ENCODE measurements around the gene NRG2. TPM values are rescaled to one million over a fixed set of nuclear protein-coding genes. Genes with fewer than 3 reads are reported as not detected.

Gene NRG2
- total and polyA plus RNA-seq, 2 donors (not counting 3 experiments of a cell fraction or from before 2014, with no cell fraction given) = 0.26 to 0.42 TPM

DNA sequence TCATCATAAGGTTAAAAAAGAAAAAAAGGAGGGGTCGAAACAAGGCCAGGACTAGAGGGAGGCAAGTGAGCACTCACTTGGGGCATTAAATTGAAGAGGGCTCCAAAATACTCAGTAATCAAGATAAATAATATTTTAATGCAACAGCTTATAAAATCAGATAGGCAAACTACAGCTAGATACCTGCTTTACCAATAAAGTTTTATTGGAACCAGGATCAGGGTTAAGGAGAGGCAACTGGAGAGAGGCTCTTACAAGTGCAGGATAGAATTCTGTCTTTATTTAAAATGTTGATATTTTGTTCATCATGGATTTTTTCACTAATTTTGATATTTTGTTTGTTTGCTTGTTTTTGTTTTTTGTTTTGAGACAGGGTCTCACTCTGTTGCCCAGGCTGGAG lies 40.6 kb upstream of the NRG2 start:
- CTCF ChIA-PET = no interaction called here
- no peak overlapping the region for H3K9ac ChIP-seq (replicated peaks; ENCODE audit: extremely low read depth, insufficient read depth, low read length)
- H3K36me3 ChIP-seq (ENCODE audit: control insufficient read depth in 2 of 2, extremely low read depth in 1 of 2, insufficient read depth in 2 of 2, low read length in 2 of 2) = no peaks in the 10 kb centered on the region
- FAIRE-seq (no peak), DNase-seq (ENCODE audit: low read depth, low spot score) (no peak)
- no peak overlapping the region for H3K4me2 ChIP-seq (ENCODE audit: insufficient read depth, low read length)
- dilution Hi-C loops (cut with MboI; ENCODE audit: extremely low pct_ligation_motif_present, low sequenced_read_pairs) = no loop called here
- BruUV-seq (replicated peaks) = no TSS peak
- no peak overlapping the region for H3K27ac ChIP-seq (ENCODE audit: insufficient read depth, low read depth, low read length)
- no peaks in the 10 kb centered on the region for H3K9me3 ChIP-seq (replicated peaks; ENCODE audit: control insufficient read depth, insufficient read depth, low read length)
- H4K20me1 ChIP-seq (replicated peaks; ENCODE audit: control insufficient read depth, extremely low read depth, insufficient read depth, low read length) = no peaks in the 10 kb centered on the region
- H3K9me1 ChIP-seq (replicated peaks; ENCODE audit: control insufficient read depth, extremely low read depth, insufficient read depth, low read length) = no peaks in the 10 kb centered on the region
- TF ChIP-seq GATA2 (IDR thresholded peaks at IDR 0.05; ENCODE audit: insufficient read depth, insufficient read length, low read depth, low read length) (no peak), EZH2 (IDR thresholded peaks at IDR 0.05; ENCODE audit: borderline replicate concordance, low read depth, low read length, severe bottlenecking) (no peak), POLR2AphosphoS5 (IDR thresholded peaks at IDR 0.05; ENCODE audit: insufficient read depth, low read depth, low read length) (no peak), JUN (IDR thresholded peaks at IDR 0.05; ENCODE audit: borderline replicate concordance, insufficient read depth, insufficient read length, low read depth) (no peak), POLR2A (IDR thresholded peaks at IDR 0.05; ENCODE audit: low read depth, low read length) (no peak), FOS (IDR thresholded peaks at IDR 0.05; ENCODE audit: borderline replicate concordance, insufficient read depth, low read length) (no peak), MYC (IDR thresholded peaks at IDR 0.05; ENCODE audit: low read depth, low read length) (no peak)
- TF ChIP-seq, protein P1, sequence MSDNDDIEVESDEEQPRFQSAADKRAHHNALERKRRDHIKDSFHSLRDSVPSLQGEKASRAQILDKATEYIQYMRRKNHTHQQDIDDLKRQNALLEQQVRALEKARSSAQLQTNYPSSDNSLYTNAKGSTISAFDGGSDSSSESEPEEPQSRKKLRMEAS (IDR thresholded peaks at IDR 0.05; ENCODE audit: insufficient read depth, insufficient read length) = no peak
- TF ChIP-seq, protein P2, sequence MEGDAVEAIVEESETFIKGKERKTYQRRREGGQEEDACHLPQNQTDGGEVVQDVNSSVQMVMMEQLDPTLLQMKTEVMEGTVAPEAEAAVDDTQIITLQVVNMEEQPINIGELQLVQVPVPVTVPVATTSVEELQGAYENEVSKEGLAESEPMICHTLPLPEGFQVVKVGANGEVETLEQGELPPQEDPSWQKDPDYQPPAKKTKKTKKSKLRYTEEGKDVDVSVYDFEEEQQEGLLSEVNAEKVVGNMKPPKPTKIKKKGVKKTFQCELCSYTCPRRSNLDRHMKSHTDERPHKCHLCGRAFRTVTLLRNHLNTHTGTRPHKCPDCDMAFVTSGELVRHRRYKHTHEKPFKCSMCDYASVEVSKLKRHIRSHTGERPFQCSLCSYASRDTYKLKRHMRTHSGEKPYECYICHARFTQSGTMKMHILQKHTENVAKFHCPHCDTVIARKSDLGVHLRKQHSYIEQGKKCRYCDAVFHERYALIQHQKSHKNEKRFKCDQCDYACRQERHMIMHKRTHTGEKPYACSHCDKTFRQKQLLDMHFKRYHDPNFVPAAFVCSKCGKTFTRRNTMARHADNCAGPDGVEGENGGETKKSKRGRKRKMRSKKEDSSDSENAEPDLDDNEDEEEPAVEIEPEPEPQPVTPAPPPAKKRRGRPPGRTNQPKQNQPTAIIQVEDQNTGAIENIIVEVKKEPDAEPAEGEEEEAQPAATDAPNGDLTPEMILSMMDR (IDR thresholded peaks at IDR 0.05; ENCODE audit: extremely low read depth in 1 of 2, insufficient read depth in 1 of 2, low read depth in 1 of 2, low read length in 2 of 2) = no peak
- H3K27me3 ChIP-seq (ENCODE audit: control insufficient read depth in 2 of 2, insufficient read depth in 2 of 2, low read length in 2 of 2) = peaks cover 26 to 39% of the 10 kb centered on the region in 2 experiments
- intact Hi-C loops (cut with micrococcal nuclease) = no loop called here
- no peaks in the 10 kb centered on the region for H3K79me2 ChIP-seq (ENCODE audit: control insufficient read depth, insufficient read depth, low read length)
- H3K4me3 ChIP-seq (replicated peaks in 1 of 3; ENCODE audit: insufficient read depth in 1 of 3, low read depth in 1 of 3, low read length in 3 of 3) = no peak overlapping the region
- POLR2A ChIA-PET = no interaction called here
- no peak overlapping the region for H2AFZ ChIP-seq (ENCODE audit: low read depth, low read length)
- no peaks in the 10 kb centered on the region for H3K4me1 ChIP-seq (ENCODE audit: control insufficient read depth, extremely low read depth, insufficient read depth, low read length)

Data from endothelial cell of umbilical vein (primary cell).